ENCODE results near the gene ATP8A1. TPM values are rescaled to one million over a fixed set of nuclear protein-coding genes. Genes with fewer than 3 reads are reported as not detected.

Gene ATP8A1
- total RNA-seq, 1 donor from 2014 or later, result 11.6 TPM

DNA sequence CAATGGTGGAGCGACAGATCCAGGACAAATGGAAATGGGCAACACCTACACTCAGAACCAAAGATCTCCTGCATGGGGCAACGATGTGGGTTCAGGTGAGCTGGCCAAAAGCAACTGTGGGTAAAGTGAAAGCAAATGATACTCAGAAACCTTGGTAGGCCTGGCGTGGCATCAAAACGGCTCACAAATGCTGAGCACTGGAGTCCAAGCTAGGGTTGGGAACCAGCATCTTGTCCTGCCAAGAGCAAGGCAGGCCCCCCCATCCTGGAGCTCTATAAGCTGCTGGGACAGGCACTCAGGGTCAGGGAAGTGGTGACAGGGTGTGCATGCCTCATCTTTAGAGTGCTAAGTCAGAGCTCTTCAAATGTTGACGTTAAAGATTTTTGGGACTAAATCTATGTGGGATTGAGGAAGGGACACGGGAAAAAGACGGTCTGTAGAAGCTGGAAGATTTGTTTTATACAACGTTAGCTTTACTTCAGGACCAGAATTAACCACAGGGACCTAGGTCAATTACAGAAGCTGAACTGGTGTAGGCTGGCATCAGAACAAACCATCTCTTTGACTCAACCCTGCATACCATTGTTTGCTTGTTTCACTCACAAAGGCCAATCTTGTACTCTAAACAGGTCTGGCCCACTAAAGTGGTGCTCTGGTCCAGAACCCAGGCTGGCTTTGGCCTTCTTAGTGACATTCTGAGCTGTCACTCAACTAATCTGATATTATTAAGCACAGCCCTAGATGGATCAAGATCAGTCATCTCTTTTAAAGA, 10.7 kb downstream of the ATP8A1 start:
- Mint-ChIP-seq H3K27ac (no peak overlapping the region), H3K27me3 (no peaks in the 10 kb centered on the region), H3K4me3 (no peak overlapping the region), H3K4me1 (ENCODE audit: unreplicated experiment) (no peaks in the 10 kb centered on the region), H3K9me3 (peaks cover 5% of the 10 kb centered on the region), H3K36me3 (no peaks in the 10 kb centered on the region)
- no peak for TF ChIP-seq CTCF (conservative IDR thresholded peaks at IDR 0.05)
- no peak for DNase-seq (ENCODE audit: extremely low spot score, unreplicated experiment)

DNA sequence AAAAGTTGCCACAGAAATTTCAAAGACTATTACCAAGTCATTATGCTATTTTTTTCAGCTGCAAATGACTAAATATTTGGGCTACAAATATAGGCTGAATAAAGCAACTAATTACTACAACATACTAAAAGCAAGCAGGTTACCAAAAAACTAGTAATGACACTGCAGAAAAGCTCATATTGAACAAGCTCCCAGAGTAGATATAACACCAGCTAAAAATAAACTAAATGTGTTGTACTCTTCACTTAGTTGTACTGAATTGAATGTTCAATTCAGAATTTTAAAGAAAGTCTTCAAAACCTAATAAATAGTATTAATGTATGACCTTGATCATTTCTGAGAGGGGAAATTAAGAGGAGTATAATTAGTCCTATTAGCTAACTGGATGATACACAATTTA, 12.0 kb downstream of the ATP8A1 start:
- H3K9me3 Mint-ChIP-seq, result no peaks in the 10 kb centered on the region
- DNase-seq (ENCODE audit: extremely low spot score, unreplicated experiment), result no peak
- no peak for TF ChIP-seq CTCF (conservative IDR thresholded peaks at IDR 0.05)
- H3K36me3 Mint-ChIP-seq, result no peaks in the 10 kb centered on the region
- no peak overlapping the region for H3K27ac Mint-ChIP-seq
- H3K4me3 Mint-ChIP-seq, result no peak overlapping the region
- no peaks in the 10 kb centered on the region for H3K27me3 Mint-ChIP-seq
- peaks cover 7% of the 10 kb centered on the region for H3K4me1 Mint-ChIP-seq (ENCODE audit: unreplicated experiment)

DNA sequence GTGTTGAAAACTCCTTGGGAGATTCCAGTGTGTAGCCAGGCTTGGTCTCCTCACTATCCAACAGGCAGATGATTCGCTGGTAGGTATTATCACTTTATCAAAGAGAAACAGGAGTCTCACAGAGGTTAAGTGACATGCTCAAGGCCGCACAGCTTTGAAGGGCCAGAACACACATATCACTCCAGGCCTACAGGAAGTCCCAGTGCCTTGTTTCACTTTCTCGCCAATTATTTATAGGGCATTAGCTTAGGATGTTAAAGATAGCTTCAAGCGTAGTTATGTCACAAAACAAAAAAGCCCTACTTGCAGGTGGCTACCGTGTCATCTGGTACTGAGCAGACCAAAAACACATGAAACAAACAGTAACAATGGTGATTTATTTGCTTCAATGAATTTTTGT, 13.2 kb downstream of the ATP8A1 start:
- no peaks in the 10 kb centered on the region for H3K27me3 Mint-ChIP-seq
- H3K9me3 Mint-ChIP-seq, result no peaks in the 10 kb centered on the region

DNA sequence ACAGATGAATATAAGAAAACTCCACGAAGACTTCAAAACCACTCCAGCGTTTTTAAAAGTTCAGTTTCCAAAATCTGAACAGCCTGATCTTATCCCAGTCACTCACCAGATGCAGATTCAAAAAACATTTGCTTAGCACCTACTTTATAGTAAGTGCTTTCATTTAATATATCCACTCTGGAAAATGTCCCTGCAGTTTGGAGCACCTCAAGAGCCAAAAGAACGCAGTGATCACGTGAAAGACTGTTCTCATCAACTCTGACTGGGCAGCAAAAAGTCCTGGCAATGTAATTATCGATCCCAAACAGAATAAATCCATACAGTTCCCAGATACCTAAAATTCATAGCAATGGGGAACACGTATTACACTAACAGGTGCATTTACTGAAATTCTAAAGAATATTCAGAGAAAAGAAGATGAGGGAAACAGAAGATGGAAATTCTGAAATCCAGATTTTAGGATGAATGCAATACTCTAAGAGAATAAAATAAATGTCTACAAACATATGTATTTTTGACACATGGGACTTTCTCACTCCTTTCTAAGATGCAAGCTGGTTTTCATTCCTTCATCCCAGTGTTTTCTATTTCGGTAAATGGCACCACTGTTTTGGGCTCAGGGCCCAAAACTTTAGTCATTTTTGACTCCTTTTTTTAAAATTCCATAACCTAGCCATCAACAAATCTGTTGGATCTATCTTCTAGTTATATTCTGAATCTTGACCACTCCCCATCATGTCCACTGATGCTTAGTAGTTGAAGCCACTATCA, 13.9 kb downstream of the ATP8A1 start:
- Mint-ChIP-seq H3K4me1 (ENCODE audit: unreplicated experiment) (peaks cover 7% of the 10 kb centered on the region), H3K27ac (no peak overlapping the region), H3K27me3 (no peaks in the 10 kb centered on the region), H3K36me3 (no peaks in the 10 kb centered on the region), H3K4me3 (no peak overlapping the region), H3K9me3 (no peaks in the 10 kb centered on the region)
- no peak for TF ChIP-seq CTCF (conservative IDR thresholded peaks at IDR 0.05)
- DNase-seq (ENCODE audit: extremely low spot score, unreplicated experiment), result no peak

More for the DNA sequence above, 13.2 kb downstream of the ATP8A1 start:
- Mint-ChIP-seq H3K36me3 (no peaks in the 10 kb centered on the region), H3K27ac (no peak overlapping the region), H3K4me1 (ENCODE audit: unreplicated experiment) (peaks cover 7% of the 10 kb centered on the region), H3K4me3 (no peak overlapping the region)
- DNase-seq (ENCODE audit: extremely low spot score, unreplicated experiment), result no peak
- no peak for TF ChIP-seq CTCF (conservative IDR thresholded peaks at IDR 0.05)

- Mint-ChIP-seq H3K4me1 (ENCODE audit: unreplicated experiment) (peaks cover 7% of the 10 kb centered on the region), H3K4me3 (no peak overlapping the region)
Measured at GRCh38 chr4:42642101-42642797, 14.7 kb downstream of the ATP8A1 start.

More at GRCh38 chr4:42642101-42642797, 14.7 kb downstream of the ATP8A1 start:
- Mint-ChIP-seq H3K36me3 (no peaks in the 10 kb centered on the region), H3K27ac (no peak overlapping the region), H3K9me3 (no peaks in the 10 kb centered on the region), H3K27me3 (peaks cover 3% of the 10 kb centered on the region)
- DNase-seq (ENCODE audit: extremely low spot score, unreplicated experiment), result no peak
- no peak for TF ChIP-seq CTCF (conservative IDR thresholded peaks at IDR 0.05)

Data from type B pancreatic cell (in vitro differentiated cells).